ENCODE measurements around the gene RBSN. TPM values are rescaled to one million over a fixed set of nuclear protein-coding genes. Genes with fewer than 3 reads are reported as not detected.
A peak's percentile ranks its signal among the peaks of the same experiment; 100 is the strongest.
"Not testable (repeated sequence)": the region's sequence is repeated elsewhere in the genome, so short reads cannot be mapped to it uniquely, and the experiment has no call there.

Gene RBSN
- total RNA-seq, result 10 to 100 TPM; 16.0 to 25.0 (median 18.2) TPM

DNA sequence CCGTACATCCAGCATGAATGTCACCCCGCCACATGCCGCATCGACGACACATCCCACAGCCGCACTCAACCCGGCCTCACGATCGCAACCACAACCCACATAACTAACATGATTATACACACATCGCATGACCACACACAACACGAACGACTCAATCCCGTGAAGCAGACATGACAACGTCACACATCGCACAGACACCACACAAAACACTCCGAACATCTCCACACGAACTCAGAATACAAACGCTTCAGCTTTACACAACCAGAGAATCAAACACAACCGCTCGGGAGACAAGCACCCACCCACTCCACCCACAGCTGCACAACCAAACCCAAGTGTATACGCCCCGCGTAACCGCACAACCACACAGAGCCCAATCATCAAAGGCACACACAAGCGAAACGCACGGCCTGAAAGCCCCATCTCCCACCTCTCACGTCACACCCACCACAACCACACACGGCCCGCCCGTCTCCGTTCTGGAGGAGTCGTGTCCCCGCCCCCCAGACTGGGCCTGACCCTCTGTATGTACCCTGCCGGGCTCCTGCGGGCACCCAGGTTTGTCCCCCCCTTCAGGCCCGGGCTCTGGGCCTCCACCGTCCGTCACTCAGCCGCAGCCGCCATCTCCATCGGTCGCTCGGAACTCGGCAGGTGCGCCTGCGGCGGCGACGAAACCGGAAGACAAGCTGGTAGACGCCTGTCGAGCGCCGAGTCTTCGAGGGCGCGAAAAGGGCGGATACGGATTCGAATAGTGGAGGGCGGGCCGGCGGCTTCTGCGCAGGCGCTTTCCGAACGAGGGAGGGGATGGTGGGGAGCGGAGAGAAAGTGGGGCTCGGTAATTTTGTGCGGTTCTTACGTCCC lies at the start of gene RBSN:
Gene RBSN (minus strand): TSS at position 646 of the 861 bp plus-strand sequence. CDS start 3,028 bp downstream, outside the sequence.
- Histone ChIP-seq H3K9me3 (no peaks in the 10 kb centered on the region), H3K27me3 (no peaks in the 10 kb centered on the region), H3K27ac (peak within 1 kb of the TSS; percentile 88 to 95 (median 93)), H3K4me1 (peaks cover 15 to 50% (median 26%) of the 10 kb centered on the region in 3 donors), H3K36me3 (peaks cover 6 to 28% (median 7%) of the 10 kb centered on the region in 3 donors), H3K4me3 (peak within 1 kb of the TSS; percentile 89 to 99 (median 95))
- intact Hi-C loops (cut with DNase I), result no loop called here
- peak; percentile 80 for DNase-seq
- TF ChIP-seq, protein P1, sequence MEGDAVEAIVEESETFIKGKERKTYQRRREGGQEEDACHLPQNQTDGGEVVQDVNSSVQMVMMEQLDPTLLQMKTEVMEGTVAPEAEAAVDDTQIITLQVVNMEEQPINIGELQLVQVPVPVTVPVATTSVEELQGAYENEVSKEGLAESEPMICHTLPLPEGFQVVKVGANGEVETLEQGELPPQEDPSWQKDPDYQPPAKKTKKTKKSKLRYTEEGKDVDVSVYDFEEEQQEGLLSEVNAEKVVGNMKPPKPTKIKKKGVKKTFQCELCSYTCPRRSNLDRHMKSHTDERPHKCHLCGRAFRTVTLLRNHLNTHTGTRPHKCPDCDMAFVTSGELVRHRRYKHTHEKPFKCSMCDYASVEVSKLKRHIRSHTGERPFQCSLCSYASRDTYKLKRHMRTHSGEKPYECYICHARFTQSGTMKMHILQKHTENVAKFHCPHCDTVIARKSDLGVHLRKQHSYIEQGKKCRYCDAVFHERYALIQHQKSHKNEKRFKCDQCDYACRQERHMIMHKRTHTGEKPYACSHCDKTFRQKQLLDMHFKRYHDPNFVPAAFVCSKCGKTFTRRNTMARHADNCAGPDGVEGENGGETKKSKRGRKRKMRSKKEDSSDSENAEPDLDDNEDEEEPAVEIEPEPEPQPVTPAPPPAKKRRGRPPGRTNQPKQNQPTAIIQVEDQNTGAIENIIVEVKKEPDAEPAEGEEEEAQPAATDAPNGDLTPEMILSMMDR (IDR thresholded peaks at IDR 0.05), result peak in 1 of 6 experiments; percentile 31
- peak in 3 of 4 donors; percentile 37 to 67 (median 66) for TF ChIP-seq POLR2A (IDR thresholded peaks at IDR 0.05)
- 0 to 1% methylated on average over 18 to 33 of the region's 72 CpGs for WGBS, 2 donors

DNA sequence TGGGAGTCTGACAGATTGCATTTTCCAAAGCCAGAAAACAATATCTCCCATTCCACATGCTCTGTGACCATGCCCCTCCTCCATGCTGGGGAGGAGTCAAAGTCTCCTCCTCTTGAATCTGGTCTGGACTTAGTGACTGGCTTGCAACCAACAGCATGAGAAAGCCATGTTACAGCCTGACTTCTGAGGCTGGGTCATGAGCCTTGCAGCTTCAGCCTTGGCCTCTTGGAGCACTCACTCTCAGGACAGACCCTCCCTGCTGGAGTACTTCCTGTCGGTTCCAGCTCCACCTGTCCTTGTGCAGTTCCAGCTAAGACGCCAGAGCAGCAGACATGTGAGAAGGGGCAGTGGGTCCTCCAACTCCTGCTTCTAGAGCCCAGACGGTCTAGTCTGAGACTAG lies 49.7 kb upstream of the RBSN start:
- TF ChIP-seq, protein P1 (IDR thresholded peaks at IDR 0.05), result no peak
- no peak for TF ChIP-seq POLR2A (IDR thresholded peaks at IDR 0.05)
- H3K27me3 ChIP-seq, result peaks cover 0 to 11% (median 0%) of the 10 kb centered on the region in 4 donors
- no peak overlapping the region for H3K4me3 ChIP-seq
- 35% methylated on average over 2 of the region's 3 CpGs; no CpG with 5 or more reads in 1 of the 2 donors for WGBS, 2 donors
- intact Hi-C loops (cut with DNase I), result no loop called here
- DNase-seq, result no peak
- no peaks in the 10 kb centered on the region for H3K9me3 ChIP-seq
- H3K36me3 ChIP-seq, result no peaks in the 10 kb centered on the region
- H3K27ac ChIP-seq, result no peak overlapping the region
- H3K4me1 ChIP-seq, result no peaks in the 10 kb centered on the region

DNA sequence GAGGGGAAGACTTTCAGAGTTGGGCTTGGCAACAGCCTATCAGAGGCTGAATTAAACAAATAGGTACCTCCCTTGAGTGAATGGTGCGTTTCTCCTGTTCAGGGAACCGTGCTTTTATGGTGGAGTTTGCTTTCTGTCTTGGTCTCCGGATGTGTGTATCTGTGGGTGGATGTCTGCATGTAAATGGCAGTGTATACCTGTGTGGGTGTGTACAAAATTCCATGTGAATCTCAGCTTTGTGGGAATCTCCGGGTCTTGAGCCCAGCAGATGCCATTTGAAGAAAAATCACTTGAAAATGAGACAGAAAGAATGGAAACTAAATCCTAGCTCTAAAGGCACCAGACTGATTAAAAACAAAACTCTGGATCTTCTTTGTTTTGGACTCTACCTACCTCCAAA lies 37.9 kb upstream of the RBSN start:
- H3K9me3 ChIP-seq; H3K36me3 ChIP-seq; DNase-seq; H3K4me3 ChIP-seq; H3K27ac ChIP-seq; intact Hi-C loops (cut with DNase I); H3K27me3 ChIP-seq; H3K4me1 ChIP-seq: not testable (repeated sequence)
- WGBS, 2 donors, result 50 to 53% methylated on average over 4 of the region's 4 CpGs

DNA sequence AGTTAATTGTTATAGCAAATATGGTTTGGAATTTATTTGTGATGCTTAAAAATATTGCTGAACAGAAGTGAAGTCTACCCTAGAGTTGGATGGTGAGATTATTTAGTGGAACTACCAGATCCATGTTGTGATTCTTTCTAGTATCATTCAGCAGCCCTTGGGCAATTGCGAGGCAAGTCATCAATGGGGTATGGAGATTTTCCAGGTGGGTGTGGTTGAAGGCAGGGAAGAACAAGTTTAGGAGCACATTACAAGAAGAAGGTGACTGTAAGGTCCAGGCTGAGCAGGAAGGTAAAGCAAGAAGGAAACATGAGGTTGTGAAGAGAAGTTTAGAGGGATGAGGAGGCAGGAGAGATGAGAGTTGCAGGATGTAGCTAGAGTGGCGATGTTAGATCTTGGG lies 36.0 kb upstream of the RBSN start:
- H3K9me3 ChIP-seq; H3K36me3 ChIP-seq; intact Hi-C loops (cut with DNase I); DNase-seq; H3K4me1 ChIP-seq; H3K27me3 ChIP-seq; H3K27ac ChIP-seq; H3K4me3 ChIP-seq: not testable (repeated sequence)
- 52 to 74% methylated on average over 2 of the region's 2 CpGs for WGBS, 2 donors

DNA sequence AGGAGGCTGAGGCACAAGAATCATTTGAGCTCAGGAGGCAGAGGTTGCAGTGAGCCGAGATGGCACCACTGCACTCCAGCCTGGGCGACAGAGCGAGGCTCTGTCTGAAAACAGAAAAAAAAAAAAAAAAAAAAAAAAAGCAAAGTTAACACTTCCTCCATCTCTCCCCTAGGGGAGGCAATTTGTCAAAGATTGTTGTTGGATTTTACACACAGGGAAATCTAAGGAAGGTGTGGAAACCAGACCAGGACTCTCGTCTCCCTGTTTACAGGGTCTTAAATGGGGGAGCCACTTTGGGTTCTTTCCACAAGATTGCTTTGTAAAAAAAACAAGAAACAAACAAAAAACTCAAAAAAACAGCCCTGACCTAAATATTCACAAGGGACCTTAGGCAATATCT lies 29.5 kb upstream of the RBSN start:
- WGBS, 2 donors, result 29 to 40% methylated on average over 1 of the region's 4 CpGs
- DNase-seq; H3K4me3 ChIP-seq; H3K27ac ChIP-seq; intact Hi-C loops (cut with DNase I); H3K36me3 ChIP-seq; H3K27me3 ChIP-seq; H3K4me1 ChIP-seq; H3K9me3 ChIP-seq: not testable (repeated sequence)

DNA sequence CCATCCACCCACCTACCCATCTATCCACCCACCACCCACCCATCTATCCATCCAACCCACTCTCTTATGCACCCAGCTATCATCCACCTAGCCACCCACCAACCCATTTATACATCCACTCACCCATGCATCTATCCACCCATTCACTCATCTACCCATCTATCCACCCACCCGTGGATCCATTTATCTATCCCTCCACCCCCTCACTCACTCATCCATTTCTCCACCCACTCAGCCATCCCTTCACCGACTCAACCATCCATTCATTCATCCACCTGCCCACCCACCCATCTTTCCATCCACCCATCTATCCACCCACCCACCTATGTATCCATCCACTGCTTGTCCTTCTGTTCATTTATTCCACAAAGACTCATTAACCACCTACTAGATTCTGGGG lies 28.0 kb upstream of the RBSN start:
- intact Hi-C loops (cut with DNase I); H3K4me1 ChIP-seq; H3K27me3 ChIP-seq; H3K9me3 ChIP-seq; DNase-seq; H3K36me3 ChIP-seq; H3K27ac ChIP-seq; H3K4me3 ChIP-seq: not testable (repeated sequence)
- WGBS, 2 donors, result 64 to 81% methylated on average over 2 of the region's 2 CpGs

DNA sequence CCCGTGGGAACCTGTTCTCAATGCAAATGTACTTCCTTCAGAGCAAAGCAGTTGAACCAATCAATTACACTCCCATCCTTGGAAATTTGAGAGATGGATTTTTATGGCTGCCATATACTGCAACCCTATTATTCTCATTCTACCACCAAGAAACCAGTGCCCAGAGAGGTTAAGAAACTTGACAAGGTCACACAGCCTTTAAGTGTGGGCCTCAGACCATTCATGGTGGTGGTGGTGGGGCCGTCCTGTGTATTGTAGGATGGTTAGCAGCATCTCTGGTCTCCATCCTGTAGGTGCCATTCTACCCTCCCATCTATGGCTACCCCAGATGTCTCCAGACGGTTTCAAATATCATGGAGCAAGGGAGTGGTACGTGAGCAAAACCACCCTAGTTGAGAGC lies 23.4 kb upstream of the RBSN start:
- peaks cover 0 to 12% (median 0%) of the 10 kb centered on the region in 4 donors for H3K27me3 ChIP-seq
- 80 to 96% methylated on average over 3 to 4 of the region's 4 CpGs for WGBS, 2 donors
- no peak overlapping the region for H3K27ac ChIP-seq
- no peak for DNase-seq
- no peaks in the 10 kb centered on the region for H3K4me1 ChIP-seq
- H3K36me3 ChIP-seq, result no peaks in the 10 kb centered on the region
- H3K9me3 ChIP-seq, result no peaks in the 10 kb centered on the region
- TF ChIP-seq, protein P1 (IDR thresholded peaks at IDR 0.05), result no peak
- H3K4me3 ChIP-seq, result no peak overlapping the region
- intact Hi-C loops (cut with DNase I), result no loop called here
